K562 (cell line): ENCODE data around the gene PTPRZ1.

ENCODE experiments used
- NRF1 ChIP-seq, 2 experiments: fragments of 450-650 bp; IDR thresholded peaks in 1 of 2; conservative IDR thresholded peaks in 1 of 2; 2 replicates each; pipeline ENCODE4 v1.6.1; 2014; ENCODE audit warnings: mild to moderate bottlenecking in 2 of 2
- TF ChIP-seq, protein P1 (sequence below): sonication (generic); formaldehyde crosslinking; IDR thresholded peaks from 2 replicates; pipeline ENCODE4 v1.8.1; 2022; ENCODE audit warnings: missing genetic modification reagents

- TF ChIP-seq, protein P1, sequence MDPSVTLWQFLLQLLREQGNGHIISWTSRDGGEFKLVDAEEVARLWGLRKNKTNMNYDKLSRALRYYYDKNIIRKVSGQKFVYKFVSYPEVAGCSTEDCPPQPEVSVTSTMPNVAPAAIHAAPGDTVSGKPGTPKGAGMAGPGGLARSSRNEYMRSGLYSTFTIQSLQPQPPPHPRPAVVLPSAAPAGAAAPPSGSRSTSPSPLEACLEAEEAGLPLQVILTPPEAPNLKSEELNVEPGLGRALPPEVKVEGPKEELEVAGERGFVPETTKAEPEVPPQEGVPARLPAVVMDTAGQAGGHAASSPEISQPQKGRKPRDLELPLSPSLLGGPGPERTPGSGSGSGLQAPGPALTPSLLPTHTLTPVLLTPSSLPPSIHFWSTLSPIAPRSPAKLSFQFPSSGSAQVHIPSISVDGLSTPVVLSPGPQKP, result no peak
- no peak for TF ChIP-seq NRF1 (conservative IDR thresholded peaks at IDR 0.05 in 1 of 2, IDR thresholded peaks at IDR 0.05 in 1 of 2)
Observed at GRCh38 chr7:121919986-121920385, 47.0 kb downstream of the PTPRZ1 start.
